Astrocyte (in vitro differentiated cells and primary cell): ENCODE results near the gene SPART. TPM values are rescaled to one million over a fixed set of nuclear protein-coding genes. Genes with fewer than 3 reads are reported as not detected.

ENCODE experiments used
- DNase-seq: peaks from one replicate; pipeline ENCODE4 v3.0.0-alpha.2; 2010; ENCODE audit warnings: low read depth
- FAIRE-seq: peaks from 2 replicates; lab custom pipeline; 2011; peaks lifted over from hg19 to GRCh38; lab: Jason Lieb, UNC
- H2AFZ ChIP-seq: 2 replicates; pipeline ENCODE4 v1.6.0; 2012; ENCODE audit warnings: low read depth, low read length, inconsistent platforms
- H3K27ac ChIP-seq: 2 replicates; pipeline ENCODE4 v1.5.1; 2011; ENCODE audit warnings: low read depth, low read length, inconsistent platforms
- H3K27me3 ChIP-seq: 2 replicates; pipeline ENCODE4 v1.6.0; 2011; ENCODE audit warnings: low read length, inconsistent platforms; ENCODE audit not compliant: insufficient read depth
- H3K36me3 ChIP-seq: 2 replicates; pipeline ENCODE4 v1.5.1; 2011; ENCODE audit warnings: low read length, inconsistent platforms; ENCODE audit not compliant: insufficient read depth
- H3K4me1 ChIP-seq: 2 replicates; pipeline ENCODE4 v1.5.1; 2011; ENCODE audit warnings: low read length, inconsistent platforms; ENCODE audit not compliant: insufficient read depth
- H3K4me2 ChIP-seq: 2 replicates; pipeline ENCODE4 v1.6.0; 2012; ENCODE audit warnings: low read length, inconsistent platforms
- H3K4me3 ChIP-seq: 2 replicates; pipeline ENCODE4 v1.5.1; 2011; ENCODE audit warnings: low read depth, mild to moderate bottlenecking, low read length, inconsistent platforms; ENCODE audit not compliant: insufficient read depth
- H3K79me2 ChIP-seq: 2 replicates; pipeline ENCODE4 v1.6.0; 2012; ENCODE audit warnings: mild to moderate bottlenecking, low read length, inconsistent platforms; ENCODE audit not compliant: insufficient read depth
- H3K9ac ChIP-seq: 2 replicates; pipeline ENCODE4 v1.6.0; 2012; ENCODE audit warnings: mild to moderate bottlenecking, low read length, inconsistent platforms
- H3K9me3 ChIP-seq: 2 replicates; pipeline ENCODE4 v1.5.1; 2012; ENCODE audit warnings: low read depth, mild to moderate bottlenecking, low read length, inconsistent platforms; ENCODE audit not compliant: insufficient read depth
- H4K20me1 ChIP-seq: 2 replicates; pipeline ENCODE4 v1.6.0; 2012; ENCODE audit warnings: low read length, inconsistent platforms; ENCODE audit not compliant: insufficient read depth
- H3K27ac Mint-ChIP-seq: one replicate; pipeline ENCODE4 v1.8.0; 2021; ENCODE audit warnings: mild to moderate bottlenecking, mixed read lengths; ENCODE audit not compliant: unreplicated experiment
- H3K27me3 Mint-ChIP-seq: one replicate; pipeline ENCODE4 v1.8.0; 2021; ENCODE audit warnings: low read depth, mixed read lengths; ENCODE audit not compliant: unreplicated experiment
- H3K36me3 Mint-ChIP-seq: one replicate; pipeline ENCODE4 v1.8.0; 2021; ENCODE audit warnings: low read depth, mixed read lengths; ENCODE audit not compliant: unreplicated experiment
- H3K4me1 Mint-ChIP-seq: one replicate; pipeline ENCODE4 v1.8.0; 2021; ENCODE audit warnings: low read depth, mixed read lengths; ENCODE audit not compliant: unreplicated experiment
- H3K4me3 Mint-ChIP-seq: one replicate; pipeline ENCODE4 v1.8.0; 2021; ENCODE audit warnings: mild to moderate bottlenecking, moderate library complexity, mixed read lengths; ENCODE audit not compliant: unreplicated experiment
- H3K9me3 Mint-ChIP-seq: one replicate; pipeline ENCODE4 v1.8.0; 2021; ENCODE audit warnings: mild to moderate bottlenecking, mixed read lengths; ENCODE audit not compliant: unreplicated experiment
- EZH2 ChIP-seq: IDR thresholded peaks from 2 replicates; pipeline ENCODE4 v1.6.1; 2012; ENCODE audit warnings: mild to moderate bottlenecking, low read length, inconsistent platforms; ENCODE audit not compliant: insufficient read depth
- total RNA-seq: library from RNA; stranded (reverse); gene quantifications from 2 replicates; pipeline ENCODE4 v1.2.1, GENCODE V29; 2021
- TF ChIP-seq, protein P1 (sequence below): IDR thresholded peaks from 2 replicates; pipeline ENCODE4 v1.5.1; 2011; ENCODE audit warnings: low read depth, mild to moderate bottlenecking, inconsistent platforms, low read length, moderate library complexity; ENCODE audit not compliant: insufficient read depth

Gene SPART
- total RNA-seq, 1 donor from 2014 or later = 50.6 TPM

DNA sequence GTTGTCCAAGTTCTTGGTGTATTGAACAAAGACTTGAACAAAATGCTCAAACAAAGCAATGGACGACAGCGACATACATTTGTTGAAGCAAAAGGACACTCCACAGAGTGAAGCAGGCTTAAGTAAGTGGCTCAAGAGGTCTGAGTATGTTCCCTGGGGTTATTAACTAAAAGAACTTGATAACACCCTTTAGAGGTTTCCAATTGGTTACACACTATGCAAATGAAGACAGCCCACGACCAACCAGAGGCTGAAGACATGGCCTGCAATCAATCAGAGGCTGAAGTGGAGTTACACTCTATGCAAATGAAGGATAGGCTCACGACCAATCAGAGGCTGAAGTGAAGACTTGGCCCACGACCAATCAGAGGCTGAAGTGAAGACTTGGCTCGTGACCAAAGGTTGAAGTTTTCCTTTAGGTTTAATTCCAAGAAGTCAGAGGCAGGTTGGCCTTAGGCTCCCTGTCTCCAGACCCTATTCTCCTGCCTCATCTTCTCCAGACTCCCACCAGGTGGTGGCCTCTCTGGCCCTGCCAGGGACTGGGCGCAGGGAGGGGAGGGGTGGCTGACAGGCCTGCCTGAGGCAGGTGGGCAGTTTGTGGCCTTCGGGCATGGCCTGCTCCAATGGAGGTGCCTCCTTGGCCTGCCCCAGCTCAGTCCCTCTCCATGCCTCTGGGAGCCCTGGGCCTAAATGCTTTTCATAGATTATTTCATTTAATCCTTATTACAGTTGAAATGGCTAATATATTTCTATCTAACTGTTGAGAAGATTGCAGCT lies 86.6 kb downstream of the SPART start:
- H3K4me1 Mint-ChIP-seq = no peaks in the 10 kb centered on the region
- no peaks in the 10 kb centered on the region for H3K27me3 Mint-ChIP-seq
- no peaks in the 10 kb centered on the region for H3K36me3 ChIP-seq
- H3K4me1 ChIP-seq = no peaks in the 10 kb centered on the region
- TF ChIP-seq, protein P1, sequence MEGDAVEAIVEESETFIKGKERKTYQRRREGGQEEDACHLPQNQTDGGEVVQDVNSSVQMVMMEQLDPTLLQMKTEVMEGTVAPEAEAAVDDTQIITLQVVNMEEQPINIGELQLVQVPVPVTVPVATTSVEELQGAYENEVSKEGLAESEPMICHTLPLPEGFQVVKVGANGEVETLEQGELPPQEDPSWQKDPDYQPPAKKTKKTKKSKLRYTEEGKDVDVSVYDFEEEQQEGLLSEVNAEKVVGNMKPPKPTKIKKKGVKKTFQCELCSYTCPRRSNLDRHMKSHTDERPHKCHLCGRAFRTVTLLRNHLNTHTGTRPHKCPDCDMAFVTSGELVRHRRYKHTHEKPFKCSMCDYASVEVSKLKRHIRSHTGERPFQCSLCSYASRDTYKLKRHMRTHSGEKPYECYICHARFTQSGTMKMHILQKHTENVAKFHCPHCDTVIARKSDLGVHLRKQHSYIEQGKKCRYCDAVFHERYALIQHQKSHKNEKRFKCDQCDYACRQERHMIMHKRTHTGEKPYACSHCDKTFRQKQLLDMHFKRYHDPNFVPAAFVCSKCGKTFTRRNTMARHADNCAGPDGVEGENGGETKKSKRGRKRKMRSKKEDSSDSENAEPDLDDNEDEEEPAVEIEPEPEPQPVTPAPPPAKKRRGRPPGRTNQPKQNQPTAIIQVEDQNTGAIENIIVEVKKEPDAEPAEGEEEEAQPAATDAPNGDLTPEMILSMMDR = no peak
- TF ChIP-seq EZH2 = no peak
- H3K27ac ChIP-seq = no peak overlapping the region
- H3K4me2 ChIP-seq = no peak overlapping the region
- no peak for FAIRE-seq
- DNase-seq = no peak
- H3K27me3 ChIP-seq = no peaks in the 10 kb centered on the region
- peaks cover 2% of the 10 kb centered on the region for H3K9me3 Mint-ChIP-seq
- no peak overlapping the region for H3K4me3 Mint-ChIP-seq
- no peaks in the 10 kb centered on the region for H3K9me3 ChIP-seq
- H3K27ac Mint-ChIP-seq = no peak overlapping the region
- H4K20me1 ChIP-seq = no peaks in the 10 kb centered on the region
- no peak overlapping the region for H3K4me3 ChIP-seq
- H3K36me3 Mint-ChIP-seq = no peaks in the 10 kb centered on the region
- H2AFZ ChIP-seq = no peak overlapping the region
- H3K9ac ChIP-seq = no peak overlapping the region
- no peaks in the 10 kb centered on the region for H3K79me2 ChIP-seq

GRCh38 chr13:36258831-36259230 lies 87.4 kb downstream of the SPART start:
- peaks cover 2% of the 10 kb centered on the region for H3K9me3 Mint-ChIP-seq
- H4K20me1 ChIP-seq = no peaks in the 10 kb centered on the region
- H2AFZ ChIP-seq = no peak overlapping the region
- H3K9me3 ChIP-seq = no peaks in the 10 kb centered on the region
- no peaks in the 10 kb centered on the region for H3K36me3 ChIP-seq
- no peaks in the 10 kb centered on the region for H3K36me3 Mint-ChIP-seq
- DNase-seq (no peak), FAIRE-seq (no peak)
- no peak overlapping the region for H3K4me2 ChIP-seq
- H3K4me1 ChIP-seq = no peaks in the 10 kb centered on the region
- H3K79me2 ChIP-seq = no peaks in the 10 kb centered on the region
- no peak overlapping the region for H3K27ac Mint-ChIP-seq
- no peak overlapping the region for H3K9ac ChIP-seq
- no peaks in the 10 kb centered on the region for H3K27me3 Mint-ChIP-seq
- H3K27me3 ChIP-seq = no peaks in the 10 kb centered on the region
- H3K27ac ChIP-seq = no peak overlapping the region
- TF ChIP-seq, protein P1 = no peak
- TF ChIP-seq EZH2 = no peak
- no peak overlapping the region for H3K4me3 ChIP-seq
- no peaks in the 10 kb centered on the region for H3K4me1 Mint-ChIP-seq
- H3K4me3 Mint-ChIP-seq = no peak overlapping the region

Other genes starting within 250 kb of the SPART start
- gene DCLK1, start 215.0 kb downstream of the SPART start, total RNA-seq = 3.2 and 4.9 TPM in 2 replicates
- 0.17 TPM in 1 of 2 replicates, not detected in the other for gene SOHLH2, start 131.8 kb downstream of the SPART start, total RNA-seq
- gene CCDC169, start 48.6 kb downstream of the SPART start, total RNA-seq = 0.62 and 0.98 TPM in 2 replicates
- 0.70 and 0.91 TPM in 2 replicates for gene CCNA1, start 86.1 kb upstream of the SPART start, total RNA-seq